MM.1S (cell line): ENCODE results near the gene MGAT5.

Experiments used
- DNase-seq: peaks from one replicate; pipeline ENCODE4 v3.0.0-alpha.2; 2015
- H2AFZ ChIP-seq: fragments of 300-600 bp; sonication (generic); 2 replicates; pipeline ENCODE4 v1.6.0; 2016; ENCODE audit warnings: antibody characterized with exemption, low read length
- H3F3A ChIP-seq: fragments of 300-600 bp; sonication (generic); 2 replicates; pipeline ENCODE4 v1.6.1; 2016; ENCODE audit warnings: mild to moderate bottlenecking, antibody characterized with exemption, low read length, moderate library complexity, mixed read lengths; ENCODE audit not compliant: insufficient read depth
- H3K27ac ChIP-seq: fragments of 300-600 bp; sonication (generic); 2 replicates; pipeline ENCODE4 v1.5.1; 2016; ENCODE audit warnings: mild to moderate bottlenecking, low read length
- H3K27me3 ChIP-seq: fragments of 300-600 bp; sonication (generic); replicated peaks from 2 replicates; pipeline ENCODE4 v1.6.0; 2016; ENCODE audit warnings: low read length; ENCODE audit not compliant: insufficient read depth
- H3K36me3 ChIP-seq: fragments of 300-600 bp; sonication (generic); replicated peaks from 2 replicates; pipeline ENCODE4 v1.6.1; 2016; ENCODE audit warnings: mild to moderate bottlenecking, low read length, mixed read lengths; ENCODE audit not compliant: insufficient read depth
- H3K4me1 ChIP-seq: fragments of 300-600 bp; sonication (generic); 2 replicates; pipeline ENCODE4 v1.6.1; 2016; ENCODE audit warnings: low read length, mixed read lengths
- H3K4me2 ChIP-seq: fragments of 300-600 bp; sonication (generic); 2 replicates; pipeline ENCODE4 v1.6.0; 2016; ENCODE audit warnings: low read depth, low read length
- H3K4me3 ChIP-seq: fragments of 300-600 bp; sonication (generic); 2 replicates; pipeline ENCODE4 v1.5.1; 2016; ENCODE audit warnings: low read length, mixed read lengths
- H3K79me2 ChIP-seq: fragments of 300-600 bp; sonication (generic); 2 replicates; pipeline ENCODE4 v1.6.1; 2016; ENCODE audit warnings: mixed run types, low read length, mixed read lengths
- H3K9ac ChIP-seq: fragments of 300-600 bp; sonication (generic); 2 replicates; pipeline ENCODE4 v1.6.1; 2016; ENCODE audit warnings: low read length, mixed read lengths
- H3K9me2 ChIP-seq: fragments of 300-600 bp; sonication (generic); replicated peaks from 2 replicates; pipeline ENCODE4 v1.6.1; 2016; ENCODE audit warnings: mild to moderate bottlenecking, low read length, mixed read lengths; ENCODE audit not compliant: insufficient read depth
- H3K9me3 ChIP-seq: fragments of 300-600 bp; sonication (generic); replicated peaks from 2 replicates; pipeline ENCODE4 v1.6.1; 2016; ENCODE audit warnings: mild to moderate bottlenecking, low read length, mixed read lengths; ENCODE audit not compliant: insufficient read depth
- H4K20me1 ChIP-seq: fragments of 300-600 bp; sonication (generic); 2 replicates; pipeline ENCODE4 v1.6.1; 2016; ENCODE audit warnings: mild to moderate bottlenecking, low read length, moderate library complexity, mixed read lengths; ENCODE audit not compliant: insufficient read depth
- EZH2 ChIP-seq: fragments of 300-600 bp; sonication (generic); optimal IDR thresholded peaks from 2 replicates; pipeline ENCODE3; 2017; ENCODE audit warnings: low read depth, mild to moderate bottlenecking, antibody characterized with exemption, low read length, mixed read lengths
- EZH2phosphoT487 ChIP-seq: fragments of 300-600 bp; sonication (generic); IDR thresholded peaks from 2 replicates; pipeline ENCODE4 v1.6.1; 2018; ENCODE audit warnings: antibody characterized with exemption, low read length
- TF ChIP-seq, protein P1 (sequence below): fragments of 300-600 bp; sonication (generic); IDR thresholded peaks from 2 replicates; pipeline ENCODE4 v1.5.1; 2016; ENCODE audit warnings: antibody characterized with exemption, low read length, mixed read lengths

The MGAT5 gene

DNA sequence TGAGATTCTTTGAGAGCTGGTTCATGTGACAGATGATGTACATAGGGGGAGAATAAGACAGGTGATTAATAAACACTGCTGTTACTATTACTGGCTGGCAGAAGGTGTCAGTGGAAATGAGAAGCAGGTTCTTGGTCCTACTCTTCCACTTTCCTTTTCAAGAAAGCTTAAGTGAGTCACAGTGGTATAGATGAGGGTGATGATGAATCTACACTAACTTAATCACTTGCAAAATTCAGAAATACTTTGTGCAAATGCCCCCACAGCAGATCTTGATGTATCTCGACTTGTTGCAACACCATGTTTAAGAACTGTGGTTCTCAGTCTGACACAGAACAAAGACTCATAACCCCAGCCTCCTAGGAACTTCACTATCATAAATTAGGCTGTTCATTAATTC is 35.9 kb upstream of the MGAT5 start:
- Histone ChIP-seq H3K79me2 (peaks cover 98% of the 10 kb centered on the region), H3K27me3 (no peaks in the 10 kb centered on the region), H3K4me2 (peak overlapping the region; percentile 56; the same call in 1 of the 2 replicates)

GRCh38 chr2:134218414-134218813 is 35.5 kb upstream of the MGAT5 start:
- H2AFZ ChIP-seq: no peak overlapping the region
- H3K9ac ChIP-seq: no peak overlapping the region
- no peak overlapping the region for H3K4me2 ChIP-seq
- H3K36me3 ChIP-seq: no peaks in the 10 kb centered on the region
- H3K79me2 ChIP-seq: peaks cover 98% of the 10 kb centered on the region
- no peaks in the 10 kb centered on the region for H3K9me2 ChIP-seq
- TF ChIP-seq, protein P1, sequence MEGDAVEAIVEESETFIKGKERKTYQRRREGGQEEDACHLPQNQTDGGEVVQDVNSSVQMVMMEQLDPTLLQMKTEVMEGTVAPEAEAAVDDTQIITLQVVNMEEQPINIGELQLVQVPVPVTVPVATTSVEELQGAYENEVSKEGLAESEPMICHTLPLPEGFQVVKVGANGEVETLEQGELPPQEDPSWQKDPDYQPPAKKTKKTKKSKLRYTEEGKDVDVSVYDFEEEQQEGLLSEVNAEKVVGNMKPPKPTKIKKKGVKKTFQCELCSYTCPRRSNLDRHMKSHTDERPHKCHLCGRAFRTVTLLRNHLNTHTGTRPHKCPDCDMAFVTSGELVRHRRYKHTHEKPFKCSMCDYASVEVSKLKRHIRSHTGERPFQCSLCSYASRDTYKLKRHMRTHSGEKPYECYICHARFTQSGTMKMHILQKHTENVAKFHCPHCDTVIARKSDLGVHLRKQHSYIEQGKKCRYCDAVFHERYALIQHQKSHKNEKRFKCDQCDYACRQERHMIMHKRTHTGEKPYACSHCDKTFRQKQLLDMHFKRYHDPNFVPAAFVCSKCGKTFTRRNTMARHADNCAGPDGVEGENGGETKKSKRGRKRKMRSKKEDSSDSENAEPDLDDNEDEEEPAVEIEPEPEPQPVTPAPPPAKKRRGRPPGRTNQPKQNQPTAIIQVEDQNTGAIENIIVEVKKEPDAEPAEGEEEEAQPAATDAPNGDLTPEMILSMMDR: no peak
- TF ChIP-seq EZH2phosphoT487: no peak
- no peak for TF ChIP-seq EZH2
- H3F3A ChIP-seq: peaks cover 8% of the 10 kb centered on the region
- H3K9me3 ChIP-seq: no peaks in the 10 kb centered on the region
- no peaks in the 10 kb centered on the region for H4K20me1 ChIP-seq
- peaks cover 36% of the 10 kb centered on the region for H3K4me1 ChIP-seq
- no peak overlapping the region for H3K4me3 ChIP-seq
- H3K27ac ChIP-seq: 0 out of 2 replicates have a peak overlapping the region, but pooled peaks have one; percentile 84
- no peaks in the 10 kb centered on the region for H3K27me3 ChIP-seq
- DNase-seq: no peak

More for the DNA sequence above, 35.9 kb upstream of the MGAT5 start:
- H3K9me3 ChIP-seq: no peaks in the 10 kb centered on the region
- no peaks in the 10 kb centered on the region for H4K20me1 ChIP-seq
- no peak overlapping the region for H3K4me3 ChIP-seq
- H3K36me3 ChIP-seq: no peaks in the 10 kb centered on the region
- no peak for DNase-seq
- peak overlapping the region; percentile 32 for H3K9ac ChIP-seq
- H3K4me1 ChIP-seq: peaks cover 32% of the 10 kb centered on the region
- no peaks in the 10 kb centered on the region for H3K9me2 ChIP-seq
- peaks cover 8% of the 10 kb centered on the region for H3F3A ChIP-seq
- H2AFZ ChIP-seq: no peak overlapping the region
- peak overlapping the region; percentile 84 for H3K27ac ChIP-seq
- TF ChIP-seq EZH2phosphoT487 (no peak), EZH2 (no peak)
- TF ChIP-seq, protein P1: no peak

DNA sequence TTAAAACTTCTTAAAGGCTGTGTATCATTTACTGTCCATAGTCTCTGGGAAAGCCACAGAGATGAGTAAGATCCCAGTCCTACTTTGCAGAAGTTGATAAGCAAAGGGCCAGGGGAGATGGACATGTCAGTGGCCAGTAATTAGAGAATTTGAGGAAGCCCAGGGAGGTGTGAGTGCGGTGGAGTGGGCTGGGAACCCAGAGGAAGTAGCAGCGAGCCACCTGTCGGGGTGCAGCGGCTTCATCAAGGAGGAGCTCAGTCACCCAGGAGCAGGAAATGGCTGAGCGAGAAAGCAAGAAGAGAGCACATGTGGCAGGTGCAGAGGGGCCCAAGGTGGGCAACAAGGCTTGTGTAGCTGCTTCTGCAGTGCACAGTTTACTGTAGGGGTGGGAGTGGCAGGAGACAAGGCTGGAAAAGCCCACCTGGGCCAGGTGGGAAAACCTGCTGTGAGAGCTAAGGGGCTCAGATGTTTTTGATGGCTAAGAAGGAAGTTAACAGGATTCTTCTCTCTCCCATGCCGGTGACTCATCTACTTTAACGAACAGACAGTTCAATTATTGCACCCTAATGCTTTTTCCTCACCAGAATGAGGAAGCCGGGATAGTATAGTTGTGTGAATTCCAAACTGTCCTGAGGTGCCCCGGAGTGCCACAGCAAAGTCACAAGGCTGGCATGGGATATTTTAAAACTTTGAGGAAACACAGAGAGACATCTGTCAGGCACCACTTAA is 34.8 kb upstream of the MGAT5 start:
- no peak overlapping the region for H3K4me2 ChIP-seq
- no peaks in the 10 kb centered on the region for H3K36me3 ChIP-seq
- peaks cover 40% of the 10 kb centered on the region for H3K4me1 ChIP-seq
- no peaks in the 10 kb centered on the region for H3K9me3 ChIP-seq
- no peak for DNase-seq
- H3K9ac ChIP-seq: no peak overlapping the region
- no peak overlapping the region for H2AFZ ChIP-seq
- H4K20me1 ChIP-seq: no peaks in the 10 kb centered on the region
- H3K27ac ChIP-seq: no peak overlapping the region
- H3F3A ChIP-seq: peaks cover 8% of the 10 kb centered on the region
- peaks cover 98% of the 10 kb centered on the region for H3K79me2 ChIP-seq
- TF ChIP-seq EZH2phosphoT487: no peak
- TF ChIP-seq EZH2: no peak
- TF ChIP-seq, protein P1: no peak
- no peak overlapping the region for H3K4me3 ChIP-seq
- no peaks in the 10 kb centered on the region for H3K9me2 ChIP-seq
- no peaks in the 10 kb centered on the region for H3K27me3 ChIP-seq
